Measurements from ENCODE around the gene ERH. TPM values are rescaled to one million over a fixed set of nuclear protein-coding genes. Genes with fewer than 3 reads are reported as not detected.

ERH gene
- total RNA-seq, 1 experiment from 2014 or later, result 195 TPM

GRCh38 chr14:69355607-69356281, 42.4 kb downstream of the ERH start:
- no peaks in the 10 kb centered on the region for H3K27me3 ChIP-seq
- no peaks in the 10 kb centered on the region for H3K4me1 ChIP-seq
- no peaks in the 10 kb centered on the region for H3K36me3 ChIP-seq
- no peak for DNase-seq
- no peak overlapping the region for H3K27ac ChIP-seq
- H3K4me3 ChIP-seq, result no peak overlapping the region
- H3K9me3 ChIP-seq (replicated peaks), result no peaks in the 10 kb centered on the region

GRCh38 chr14:69355154-69355597, 42.9 kb downstream of the ERH start:
- H3K27ac ChIP-seq, result no peak overlapping the region
- no peak overlapping the region for H3K4me3 ChIP-seq
- DNase-seq, result no peak
- H3K36me3 ChIP-seq, result no peaks in the 10 kb centered on the region
- no peaks in the 10 kb centered on the region for H3K27me3 ChIP-seq
- no peaks in the 10 kb centered on the region for H3K9me3 ChIP-seq (replicated peaks)
- no peaks in the 10 kb centered on the region for H3K4me1 ChIP-seq

GRCh38 chr14:69354383-69355153, 43.5 kb downstream of the ERH start:
- Histone ChIP-seq H3K9me3 (replicated peaks) (no peaks in the 10 kb centered on the region), H3K36me3 (no peaks in the 10 kb centered on the region), H3K27ac (no peak overlapping the region), H3K27me3 (no peaks in the 10 kb centered on the region), H3K4me1 (no peaks in the 10 kb centered on the region), H3K4me3 (no peak overlapping the region)
- DNase-seq, result no peak

GRCh38 chr14:69353168-69353567, 44.9 kb downstream of the ERH start:
- H3K27me3 ChIP-seq, result no peaks in the 10 kb centered on the region
- H3K4me3 ChIP-seq, result no peak overlapping the region
- no peaks in the 10 kb centered on the region for H3K9me3 ChIP-seq (replicated peaks)
- no peak overlapping the region for H3K27ac ChIP-seq
- DNase-seq, result no peak
- H3K36me3 ChIP-seq, result no peaks in the 10 kb centered on the region
- no peaks in the 10 kb centered on the region for H3K4me1 ChIP-seq

GRCh38 chr14:69351911-69352310, 46.2 kb downstream of the ERH start:
- H3K27me3 ChIP-seq, result no peaks in the 10 kb centered on the region

GRCh38 chr14:69351385-69351784, 46.7 kb downstream of the ERH start:
- DNase-seq, result no peak
- Histone ChIP-seq H3K27me3 (no peaks in the 10 kb centered on the region), H3K36me3 (no peaks in the 10 kb centered on the region), H3K9me3 (replicated peaks) (no peaks in the 10 kb centered on the region), H3K27ac (no peak overlapping the region), H3K4me3 (no peak overlapping the region), H3K4me1 (no peaks in the 10 kb centered on the region)

More at GRCh38 chr14:69351911-69352310, 46.2 kb downstream of the ERH start:
- peak in 1 of 2 experiments; percentile 18 for DNase-seq
- Histone ChIP-seq H3K4me3 (no peak overlapping the region), H3K36me3 (no peaks in the 10 kb centered on the region), H3K27ac (no peak overlapping the region), H3K4me1 (no peaks in the 10 kb centered on the region), H3K9me3 (replicated peaks) (no peaks in the 10 kb centered on the region)

GRCh38 chr14:69350892-69351291, 47.2 kb downstream of the ERH start:
- no peak overlapping the region for H3K27ac ChIP-seq
- no peaks in the 10 kb centered on the region for H3K4me1 ChIP-seq
- DNase-seq, result no peak
- H3K4me3 ChIP-seq, result no peak overlapping the region
- no peaks in the 10 kb centered on the region for H3K9me3 ChIP-seq (replicated peaks)
- H3K36me3 ChIP-seq, result no peaks in the 10 kb centered on the region
- H3K27me3 ChIP-seq, result no peaks in the 10 kb centered on the region

- H3K4me3 ChIP-seq, result no peak overlapping the region
These were observed 48.9 kb downstream of the ERH start for GRCh38 chr14:69349091-69349777.

GRCh38 chr14:69346710-69347109, 51.4 kb downstream of the ERH start:
- Histone ChIP-seq H3K36me3 (no peaks in the 10 kb centered on the region), H3K27me3 (no peaks in the 10 kb centered on the region), H3K4me3 (no peak overlapping the region), H3K4me1 (no peaks in the 10 kb centered on the region), H3K9me3 (replicated peaks) (no peaks in the 10 kb centered on the region), H3K27ac (no peak overlapping the region)
- DNase-seq, result peak; percentile 37 to 54

More at GRCh38 chr14:69349091-69349777, 48.9 kb downstream of the ERH start:
- no peaks in the 10 kb centered on the region for H3K27me3 ChIP-seq
- no peak for DNase-seq
- H3K36me3 ChIP-seq, result no peaks in the 10 kb centered on the region
- H3K4me1 ChIP-seq, result no peaks in the 10 kb centered on the region
- no peaks in the 10 kb centered on the region for H3K9me3 ChIP-seq (replicated peaks)
- no peak overlapping the region for H3K27ac ChIP-seq

GRCh38 chr14:69345402-69345801, 52.7 kb downstream of the ERH start:
- Histone ChIP-seq H3K9me3 (replicated peaks) (no peaks in the 10 kb centered on the region), H3K27me3 (no peaks in the 10 kb centered on the region), H3K4me3 (no peak overlapping the region), H3K27ac (no peak overlapping the region), H3K36me3 (no peaks in the 10 kb centered on the region), H3K4me1 (no peaks in the 10 kb centered on the region)
- DNase-seq, result no peak

- Histone ChIP-seq H3K9me3 (replicated peaks) (no peaks in the 10 kb centered on the region), H3K36me3 (no peaks in the 10 kb centered on the region), H3K27ac (no peak overlapping the region), H3K4me1 (no peaks in the 10 kb centered on the region), H3K4me3 (no peak overlapping the region), H3K27me3 (no peaks in the 10 kb centered on the region)
- DNase-seq, result no peak
These were observed 53.9 kb downstream of the ERH start for GRCh38 chr14:69344171-69344570.

GRCh38 chr14:69342928-69343525, 55.1 kb downstream of the ERH start:
- Histone ChIP-seq H3K27ac (no peak overlapping the region), H3K27me3 (no peaks in the 10 kb centered on the region), H3K4me1 (no peaks in the 10 kb centered on the region), H3K4me3 (no peak overlapping the region), H3K9me3 (replicated peaks) (no peaks in the 10 kb centered on the region), H3K36me3 (no peaks in the 10 kb centered on the region)
- no peak for DNase-seq

- no peak overlapping the region for H3K4me3 ChIP-seq
- DNase-seq, result no peak
- H3K9me3 ChIP-seq (replicated peaks), result no peaks in the 10 kb centered on the region
- H3K36me3 ChIP-seq, result no peaks in the 10 kb centered on the region
- H3K4me1 ChIP-seq, result no peaks in the 10 kb centered on the region
- H3K27ac ChIP-seq, result no peak overlapping the region
- no peaks in the 10 kb centered on the region for H3K27me3 ChIP-seq
These were observed 58.7 kb downstream of the ERH start for GRCh38 chr14:69339426-69339825.

GRCh38 chr14:69337984-69338383, 60.1 kb downstream of the ERH start:
- Histone ChIP-seq H3K27me3 (no peaks in the 10 kb centered on the region), H3K36me3 (no peaks in the 10 kb centered on the region), H3K9me3 (replicated peaks) (no peaks in the 10 kb centered on the region), H3K4me3 (no peak overlapping the region), H3K4me1 (no peaks in the 10 kb centered on the region), H3K27ac (no peak overlapping the region)
- no peak for DNase-seq

GRCh38 chr14:69335371-69335771, 62.7 kb downstream of the ERH start:
- H3K4me1 ChIP-seq, result no peaks in the 10 kb centered on the region
- H3K4me3 ChIP-seq, result no peak overlapping the region
- H3K27ac ChIP-seq, result no peak overlapping the region
- H3K27me3 ChIP-seq, result no peaks in the 10 kb centered on the region
- no peak for DNase-seq
- H3K9me3 ChIP-seq (replicated peaks), result no peaks in the 10 kb centered on the region
- no peaks in the 10 kb centered on the region for H3K36me3 ChIP-seq
